Parathyroid adenoma (tissue), 2 donors: ENCODE measurements around the gene CACNA1G.

Experiments used
- H2AFZ ChIP-seq: fragments of 300-600 bp; sonication (generic); one replicate; pipeline ENCODE4 v1.7.0; 2017; ENCODE audit warnings: antibody characterized with exemption, mild to moderate bottlenecking
- H3K27ac ChIP-seq: fragments of 300-600 bp; sonication (generic); one replicate; pipeline ENCODE4 v1.7.0; 2017
- H3K27me3 ChIP-seq: fragments of 300-600 bp; sonication (generic); one replicate; pipeline ENCODE4 v1.7.0; 2017; ENCODE audit warnings: low read length; ENCODE audit not compliant: control insufficient read depth, insufficient read depth
- H3K36me3 ChIP-seq: fragments of 300-600 bp; sonication (generic); one replicate; pipeline ENCODE4 v1.7.0; 2017; ENCODE audit warnings: low read length; ENCODE audit not compliant: control insufficient read depth, insufficient read depth
- H3K4me1 ChIP-seq: fragments of 300-600 bp; sonication (generic); one replicate; pipeline ENCODE4 v1.7.0; 2017; ENCODE audit warnings: control low read depth
- H3K4me2 ChIP-seq: fragments of 300-600 bp; sonication (generic); one replicate; pipeline ENCODE4 v1.7.0; 2017; ENCODE audit warnings: low read length
- H3K4me3 ChIP-seq: fragments of 300-600 bp; sonication (generic); one replicate; pipeline ENCODE4 v1.7.0; 2017; ENCODE audit warnings: low read depth, low read length
- H3K79me2 ChIP-seq: fragments of 300-600 bp; sonication (generic); one replicate; pipeline ENCODE4 v1.7.0; 2017; ENCODE audit warnings: control low read depth
- H3K9ac ChIP-seq: fragments of 300-600 bp; sonication (generic); one replicate; pipeline ENCODE4 v1.7.0; 2017; ENCODE audit warnings: mild to moderate bottlenecking
- H3K9me3 ChIP-seq: fragments of 300-600 bp; sonication (generic); one replicate; pipeline ENCODE4 v1.7.0; 2017; ENCODE audit warnings: low read length; ENCODE audit not compliant: control insufficient read depth
- CTCF ChIP-seq: fragments of 300-600 bp; sonication (generic); IDR thresholded peaks from one replicate; pipeline ENCODE4 v1.7.0; 2017; ENCODE audit warnings: antibody characterized with exemption, mild to moderate bottlenecking
- donor health status: primary hyperparathyroidism.

CACNA1G gene

GRCh38 chr17:50657627-50658026 is 97.1 kb downstream of the CACNA1G start:
- Histone ChIP-seq H3K9me3 (no peaks in the 10 kb centered on the region), H3K4me3 (no peak overlapping the region), H3K9ac (no peak overlapping the region), H2AFZ (no peak overlapping the region), H3K27ac (no peak overlapping the region), H3K27me3 (no peaks in the 10 kb centered on the region), H3K36me3 (no peaks in the 10 kb centered on the region), H3K4me2 (no peak overlapping the region), H3K4me1 (peaks cover 36% of the 10 kb centered on the region), H3K79me2 (no peaks in the 10 kb centered on the region)
- TF ChIP-seq CTCF, result no peak

- no peaks in the 10 kb centered on the region for H3K9me3 ChIP-seq
- H3K36me3 ChIP-seq, result no peaks in the 10 kb centered on the region
- no peak for TF ChIP-seq CTCF
- no peak overlapping the region for H3K9ac ChIP-seq
- no peaks in the 10 kb centered on the region for H3K27me3 ChIP-seq
- H3K27ac ChIP-seq, result no peak overlapping the region
- H3K4me2 ChIP-seq, result no peak overlapping the region
- H3K4me3 ChIP-seq, result no peak overlapping the region
- no peaks in the 10 kb centered on the region for H3K79me2 ChIP-seq
- peaks cover 42% of the 10 kb centered on the region for H3K4me1 ChIP-seq
- H2AFZ ChIP-seq, result no peak overlapping the region
These were observed 98.1 kb downstream of the CACNA1G start for GRCh38 chr17:50658616-50659015.

- Histone ChIP-seq H3K4me2 (no peak overlapping the region), H3K4me1 (peaks cover 48% of the 10 kb centered on the region), H3K9me3 (no peaks in the 10 kb centered on the region), H3K79me2 (no peaks in the 10 kb centered on the region), H3K27ac (peak overlapping the region; percentile 95), H3K4me3 (no peak overlapping the region), H3K27me3 (no peaks in the 10 kb centered on the region), H3K36me3 (no peaks in the 10 kb centered on the region), H2AFZ (no peak overlapping the region), H3K9ac (no peak overlapping the region)
- no peak for TF ChIP-seq CTCF
These were observed 98.7 kb downstream of the CACNA1G start for GRCh38 chr17:50659179-50659578.

- Histone ChIP-seq H2AFZ (peak overlapping the region; percentile 98), H3K4me1 (peaks cover 49% of the 10 kb centered on the region), H3K9me3 (no peaks in the 10 kb centered on the region), H3K36me3 (no peaks in the 10 kb centered on the region), H3K27me3 (no peaks in the 10 kb centered on the region), H3K9ac (peak overlapping the region; percentile 50), H3K27ac (peak overlapping the region; percentile 95), H3K79me2 (no peaks in the 10 kb centered on the region), H3K4me3 (no peak overlapping the region), H3K4me2 (peak overlapping the region; percentile 11)
- TF ChIP-seq CTCF, result no peak
These were observed 99.7 kb downstream of the CACNA1G start for GRCh38 chr17:50660042-50660886.

GRCh38 chr17:50660887-50661345 is 100.4 kb downstream of the CACNA1G start:
- TF ChIP-seq CTCF, result no peak
- Histone ChIP-seq H3K36me3 (no peaks in the 10 kb centered on the region), H3K27me3 (no peaks in the 10 kb centered on the region), H3K4me1 (peaks cover 49% of the 10 kb centered on the region), H2AFZ (peak overlapping the region; percentile 98), H3K9me3 (no peaks in the 10 kb centered on the region), H3K79me2 (no peaks in the 10 kb centered on the region), H3K27ac (peak overlapping the region; percentile 95), H3K9ac (peak overlapping the region; percentile 50), H3K4me2 (no peak overlapping the region), H3K4me3 (no peak overlapping the region)
